GM12864 (cell line): ENCODE data around the gene PRPH2.

ENCODE experiments used
- DNase-seq: peaks from one replicate; pipeline ENCODE4 v3.0.0-alpha.2; 2011; ENCODE audit warnings: low read depth
- H3K4me3 ChIP-seq: 2 replicates; pipeline ENCODE4 v1.5.1; 2011; ENCODE audit warnings: mild to moderate bottlenecking, low read depth, low read length, control low read depth
- TF ChIP-seq, protein P1 (sequence below): IDR thresholded peaks from 2 replicates; pipeline ENCODE4 v1.5.1; 2011; ENCODE audit warnings: low read depth, mild to moderate bottlenecking, moderate library complexity, low read length, control low read depth, inconsistent platforms; ENCODE audit errors: missing control alignments

PRPH2 gene

DNA sequence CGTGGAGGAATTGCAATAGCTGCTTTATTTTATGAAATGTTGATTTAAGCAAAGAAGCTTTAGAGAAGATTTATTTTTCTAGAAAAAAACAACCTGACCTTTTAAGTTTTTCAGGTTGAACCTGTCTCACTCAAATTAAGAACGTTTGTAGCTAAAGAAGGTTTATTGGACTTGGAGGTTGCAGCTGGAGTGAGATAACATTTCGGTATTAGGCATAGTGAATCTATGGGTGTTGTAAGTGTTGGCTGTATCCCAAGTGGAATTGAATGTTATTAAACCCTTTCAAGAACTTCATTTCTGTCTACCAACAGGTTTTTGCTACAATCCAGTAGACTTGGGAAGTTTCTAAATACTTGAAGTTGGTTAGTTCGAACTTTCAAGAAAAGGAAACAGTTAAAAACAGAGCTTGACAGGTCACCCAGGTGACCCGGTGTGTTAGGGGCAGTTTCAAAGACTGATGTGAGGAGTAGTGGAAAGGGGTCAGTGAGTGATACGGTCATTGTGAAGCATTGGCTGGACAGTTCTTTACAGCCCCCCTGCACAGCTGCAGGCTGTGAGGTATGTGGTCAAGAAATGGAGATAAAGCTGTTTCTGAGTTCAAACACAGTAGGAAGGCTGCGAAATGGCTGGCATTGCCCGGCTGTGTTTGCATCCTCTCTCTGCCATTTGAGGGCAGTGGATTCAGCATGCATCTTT, 26.0 kb upstream of the PRPH2 start:
- peak overlapping the region; percentile 76 for H3K4me3 ChIP-seq
- TF ChIP-seq, protein P1, sequence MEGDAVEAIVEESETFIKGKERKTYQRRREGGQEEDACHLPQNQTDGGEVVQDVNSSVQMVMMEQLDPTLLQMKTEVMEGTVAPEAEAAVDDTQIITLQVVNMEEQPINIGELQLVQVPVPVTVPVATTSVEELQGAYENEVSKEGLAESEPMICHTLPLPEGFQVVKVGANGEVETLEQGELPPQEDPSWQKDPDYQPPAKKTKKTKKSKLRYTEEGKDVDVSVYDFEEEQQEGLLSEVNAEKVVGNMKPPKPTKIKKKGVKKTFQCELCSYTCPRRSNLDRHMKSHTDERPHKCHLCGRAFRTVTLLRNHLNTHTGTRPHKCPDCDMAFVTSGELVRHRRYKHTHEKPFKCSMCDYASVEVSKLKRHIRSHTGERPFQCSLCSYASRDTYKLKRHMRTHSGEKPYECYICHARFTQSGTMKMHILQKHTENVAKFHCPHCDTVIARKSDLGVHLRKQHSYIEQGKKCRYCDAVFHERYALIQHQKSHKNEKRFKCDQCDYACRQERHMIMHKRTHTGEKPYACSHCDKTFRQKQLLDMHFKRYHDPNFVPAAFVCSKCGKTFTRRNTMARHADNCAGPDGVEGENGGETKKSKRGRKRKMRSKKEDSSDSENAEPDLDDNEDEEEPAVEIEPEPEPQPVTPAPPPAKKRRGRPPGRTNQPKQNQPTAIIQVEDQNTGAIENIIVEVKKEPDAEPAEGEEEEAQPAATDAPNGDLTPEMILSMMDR: no peak
- DNase-seq: no peak

DNA sequence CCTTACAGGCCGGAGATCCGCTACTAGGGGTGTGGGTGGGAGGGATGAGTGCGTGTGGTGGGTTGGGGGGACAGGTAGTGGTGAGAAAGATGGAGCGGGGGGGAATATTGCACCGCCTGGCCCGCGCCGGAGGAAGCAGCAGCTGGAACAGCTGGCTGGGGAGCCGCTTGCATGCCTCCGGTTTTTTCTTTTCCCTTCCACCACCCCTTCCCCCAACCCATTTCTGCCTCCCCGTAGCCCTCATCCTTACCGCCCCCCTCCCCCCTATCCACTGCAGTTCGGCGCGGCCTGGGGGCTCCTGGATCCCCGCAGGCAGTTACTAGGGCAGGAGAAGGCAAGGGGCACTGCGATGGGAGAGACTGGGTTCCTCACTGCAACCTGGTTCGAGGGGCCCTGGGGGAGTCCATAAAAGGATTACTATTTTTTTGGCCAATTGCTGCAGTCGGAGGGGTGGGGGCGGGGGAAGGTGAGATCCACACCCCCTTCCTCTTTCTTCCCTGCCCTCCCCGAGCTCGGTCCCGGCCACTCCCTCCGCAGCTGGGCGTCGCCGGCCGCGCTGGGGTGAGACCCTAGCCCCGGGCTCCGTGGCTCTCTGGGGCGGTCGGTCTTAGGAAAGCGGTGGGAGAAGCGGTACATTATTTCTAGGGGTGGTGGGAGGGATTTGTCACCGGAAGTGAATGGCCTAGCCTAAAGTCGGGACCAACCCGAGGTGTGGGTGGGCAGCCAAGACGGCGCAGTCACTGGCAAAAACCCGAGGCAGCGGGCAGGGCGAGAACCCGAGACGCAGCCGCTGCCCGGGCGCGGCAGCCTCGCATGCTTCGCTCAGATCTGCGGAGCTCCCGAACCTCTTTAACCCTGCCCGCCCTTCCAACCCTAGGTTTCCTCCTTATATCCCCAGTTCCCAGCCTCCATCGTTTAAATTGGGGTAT, 24.3 kb upstream of the PRPH2 start:
- H3K4me3 ChIP-seq: peak overlapping the region; percentile 76
- TF ChIP-seq, protein P1: no peak

DNA sequence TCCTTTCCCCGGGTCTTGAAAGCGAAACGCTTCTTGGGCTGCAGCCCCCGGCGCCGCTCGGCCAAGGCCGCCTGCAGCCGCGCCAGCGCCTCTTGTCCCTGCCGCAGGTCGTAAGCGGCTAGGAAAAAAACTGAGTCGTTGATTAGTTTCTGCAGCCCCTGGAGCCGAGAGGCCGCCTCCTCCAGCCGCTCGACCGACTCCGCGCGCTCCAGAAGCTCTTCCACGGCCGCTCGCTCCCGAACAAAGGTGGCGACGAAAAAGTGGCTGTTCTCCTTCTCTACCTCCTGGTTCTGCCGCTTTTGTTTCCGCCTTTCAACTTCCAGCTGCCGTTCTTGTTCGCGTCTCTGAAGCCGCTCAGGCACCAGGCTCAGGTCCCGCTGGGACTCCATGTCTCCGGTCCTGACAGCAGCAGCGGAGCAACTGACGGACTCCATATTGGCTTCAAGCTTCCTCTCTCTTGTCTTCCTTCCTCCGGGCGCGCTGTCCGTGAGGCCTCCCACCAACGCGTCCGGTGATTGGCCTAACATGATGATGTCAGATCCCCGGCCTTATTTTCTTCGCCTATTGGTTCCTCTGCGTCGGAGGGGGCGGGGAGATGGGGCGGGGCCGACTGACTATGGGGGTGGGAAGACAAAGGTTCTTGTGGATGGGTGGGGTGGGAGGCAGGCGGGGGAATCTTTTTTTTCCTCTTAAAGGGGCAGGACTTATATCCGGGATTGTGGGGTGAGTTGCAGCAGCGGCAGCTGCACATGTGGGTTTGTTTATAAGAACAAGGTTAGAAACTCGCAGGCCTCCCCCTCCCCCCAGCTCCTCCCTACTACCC, 23.5 kb upstream of the PRPH2 start, which contains the start of gene TBCC:
Gene TBCC (minus strand): TSS at position 464 of the 823 bp plus-strand sequence. CDS start 30 bp downstream, at position 434.
- TF ChIP-seq, protein P1: no peak
- peak; percentile 96 for DNase-seq
- H3K4me3 ChIP-seq: peak within 1 kb of the TSS; percentile 99

More for the DNA sequence above, 24.3 kb upstream of the PRPH2 start:
- DNase-seq: peak; percentile 77

DNA sequence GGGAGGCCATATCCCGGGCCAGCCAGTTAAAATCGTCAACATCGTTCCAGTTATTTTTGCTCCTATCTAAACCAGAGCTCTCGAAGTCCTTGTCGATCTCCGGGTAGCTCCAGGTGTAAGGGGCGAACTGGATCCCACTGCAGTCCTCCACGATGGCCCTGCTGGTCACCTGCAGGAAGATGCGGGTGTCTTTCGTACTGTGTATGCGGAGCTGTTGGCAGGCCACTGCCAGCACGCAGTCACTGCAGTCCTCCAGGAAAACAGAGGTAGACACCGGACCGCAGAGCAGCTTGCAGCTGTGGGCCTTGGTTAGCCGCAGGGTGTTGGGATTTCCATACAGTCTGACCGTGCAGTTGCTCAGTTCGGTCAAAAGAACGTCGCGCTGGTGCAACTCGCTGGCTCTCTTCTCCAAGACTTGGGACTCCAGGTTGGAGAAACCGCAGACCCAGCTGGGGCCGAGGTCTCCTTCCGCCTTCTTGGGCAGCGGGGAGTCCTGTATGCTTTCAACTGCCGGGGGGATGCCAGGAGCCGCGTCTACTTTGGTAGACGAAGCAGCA, 22.8 kb upstream of the PRPH2 start:
- H3K4me3 ChIP-seq: peak overlapping the region; percentile 99
- TF ChIP-seq, protein P1: no peak
- no peak for DNase-seq

DNA sequence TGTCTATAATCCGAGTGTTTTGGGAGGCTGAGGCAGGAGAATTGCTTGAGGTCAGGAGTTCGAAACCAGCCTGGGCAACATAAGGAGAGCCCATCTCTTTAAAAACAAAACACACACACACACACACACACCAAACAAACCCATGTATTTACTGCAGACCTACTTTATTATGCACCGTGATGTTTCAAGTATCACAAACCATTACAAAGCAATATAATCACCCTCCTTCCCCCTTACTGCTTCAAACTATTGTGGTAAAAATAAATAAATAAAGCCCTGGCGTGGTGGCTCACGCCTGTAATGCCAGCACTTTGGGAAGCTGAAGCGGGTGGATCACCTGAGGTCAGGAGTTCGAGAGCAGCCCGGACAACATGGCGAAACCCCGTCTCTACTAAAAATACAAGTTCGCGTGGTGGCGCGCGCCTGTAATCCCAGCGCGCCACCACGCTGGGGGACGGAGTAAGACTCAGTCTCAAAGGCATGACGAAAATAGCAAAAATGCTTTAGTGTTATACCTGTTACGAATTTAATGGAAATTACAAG, 22.0 kb upstream of the PRPH2 start:
- TF ChIP-seq, protein P1: no peak
- peak overlapping the region; percentile 99 for H3K4me3 ChIP-seq
- no peak for DNase-seq

DNA sequence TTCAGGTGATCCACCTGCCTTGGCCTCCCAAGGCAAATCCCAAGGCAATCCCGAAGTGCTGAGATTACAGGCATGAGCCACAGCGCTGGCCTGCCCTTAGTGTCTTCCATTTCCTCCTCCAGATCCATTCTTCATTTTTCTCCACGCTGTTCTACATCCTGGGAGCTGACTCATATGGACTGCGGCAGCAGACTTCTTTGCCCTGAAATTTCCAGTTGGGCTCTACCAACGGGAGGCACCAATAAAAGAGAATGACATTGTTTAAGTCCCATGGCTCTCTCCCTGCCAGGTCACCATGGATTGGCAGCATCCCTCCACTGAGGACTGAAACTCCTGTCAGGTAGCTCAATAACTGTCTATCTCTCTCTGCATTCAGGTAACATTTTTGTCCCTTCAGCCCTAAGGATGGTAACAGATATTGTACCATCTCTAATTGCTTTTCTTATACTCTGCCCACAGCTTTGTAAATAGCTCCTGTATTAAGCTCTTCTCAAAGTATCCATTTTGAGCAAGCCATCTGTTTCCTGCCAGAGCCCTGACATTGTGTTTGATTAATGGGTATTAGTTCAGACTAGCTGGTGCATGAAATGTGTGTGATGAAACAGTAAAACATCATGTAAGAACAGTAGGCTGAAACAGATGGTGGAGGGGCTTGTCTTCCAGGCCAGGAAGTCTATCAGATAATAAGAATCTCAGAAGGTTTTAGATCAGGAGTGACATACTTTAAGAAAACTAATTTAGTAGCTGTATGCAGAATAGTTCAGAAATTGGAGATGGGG, 19.9 kb upstream of the PRPH2 start:
- TF ChIP-seq, protein P1: no peak
- no peak for DNase-seq
- H3K4me3 ChIP-seq: no peak overlapping the region
